CD1c-positive myeloid dendritic cell (primary cell): ENCODE results near the gene PDF.
"Not testable (repeated sequence)": the region's sequence is repeated elsewhere in the genome, so short reads cannot be mapped to it uniquely, and the experiment has no call there.

Source experiments
- DNase-seq: peaks from one replicate; pipeline ENCODE4 v3.0.0-alpha.2; 2016; ENCODE audit errors: extremely low spot score

Gene PDF, protein sequence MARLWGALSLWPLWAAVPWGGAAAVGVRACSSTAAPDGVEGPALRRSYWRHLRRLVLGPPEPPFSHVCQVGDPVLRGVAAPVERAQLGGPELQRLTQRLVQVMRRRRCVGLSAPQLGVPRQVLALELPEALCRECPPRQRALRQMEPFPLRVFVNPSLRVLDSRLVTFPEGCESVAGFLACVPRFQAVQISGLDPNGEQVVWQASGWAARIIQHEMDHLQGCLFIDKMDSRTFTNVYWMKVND

DNA sequence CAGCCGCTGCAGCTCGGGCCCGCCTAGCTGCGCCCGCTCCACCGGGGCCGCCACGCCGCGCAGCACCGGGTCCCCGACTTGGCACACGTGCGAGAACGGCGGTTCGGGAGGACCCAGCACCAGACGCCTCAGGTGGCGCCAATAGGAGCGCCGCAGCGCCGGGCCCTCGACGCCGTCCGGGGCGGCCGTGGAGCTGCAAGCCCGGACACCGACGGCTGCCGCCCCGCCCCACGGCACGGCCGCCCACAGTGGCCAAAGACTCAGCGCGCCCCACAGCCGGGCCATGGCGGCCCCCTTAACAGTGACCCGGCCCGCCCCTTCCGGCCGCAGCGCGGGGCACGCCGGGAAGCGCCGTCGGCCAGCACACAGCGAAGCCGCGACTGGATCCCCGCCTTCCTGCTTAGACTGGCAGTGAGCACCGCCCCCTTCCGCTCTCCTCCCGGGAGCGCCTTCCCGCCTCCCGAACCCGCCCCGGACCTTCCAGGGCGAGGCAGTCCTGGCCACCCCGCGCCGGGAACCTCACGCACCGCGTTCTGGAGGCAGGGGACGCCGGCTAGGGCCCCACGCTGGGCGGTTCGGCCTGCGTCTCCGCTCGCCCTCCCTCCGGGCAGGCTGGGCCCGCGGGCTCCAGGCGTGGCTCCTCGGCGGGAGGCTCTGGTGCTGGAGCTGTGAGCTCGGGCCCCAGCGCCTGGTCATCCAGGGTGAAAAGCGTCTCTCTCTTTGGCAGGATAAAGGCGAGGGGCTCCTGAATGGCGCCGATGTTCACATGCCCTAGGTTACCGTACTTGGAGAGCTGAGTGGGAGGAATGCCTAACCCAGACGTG is at the start of gene PDF:
PDF (minus strand) TSS at position 303 of the 824 bp plus-strand sequence; CDS start at position 285, 18 bp downstream.
- peak; percentile 93 for DNase-seq

DNA sequence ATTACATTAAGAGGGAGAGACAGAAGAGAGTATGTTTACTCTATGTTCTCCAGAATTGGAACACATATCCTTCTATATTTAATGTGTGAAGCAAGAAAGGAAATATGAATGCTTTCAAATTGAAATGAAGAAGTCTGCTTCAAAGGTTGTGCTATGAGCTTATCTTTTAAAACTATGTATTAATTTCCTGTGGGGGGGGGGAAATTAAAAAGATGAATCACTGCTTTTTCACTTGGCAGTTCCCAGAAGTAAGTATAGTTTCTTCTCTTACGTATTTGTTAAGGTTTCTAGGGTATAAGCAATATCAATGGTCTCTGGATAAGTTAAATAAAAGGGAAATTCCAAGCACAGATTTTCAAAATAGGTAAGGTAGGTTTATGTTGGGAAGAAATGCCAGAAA is 48.4 kb upstream of the PDF start:
- DNase-seq = no peak

DNA sequence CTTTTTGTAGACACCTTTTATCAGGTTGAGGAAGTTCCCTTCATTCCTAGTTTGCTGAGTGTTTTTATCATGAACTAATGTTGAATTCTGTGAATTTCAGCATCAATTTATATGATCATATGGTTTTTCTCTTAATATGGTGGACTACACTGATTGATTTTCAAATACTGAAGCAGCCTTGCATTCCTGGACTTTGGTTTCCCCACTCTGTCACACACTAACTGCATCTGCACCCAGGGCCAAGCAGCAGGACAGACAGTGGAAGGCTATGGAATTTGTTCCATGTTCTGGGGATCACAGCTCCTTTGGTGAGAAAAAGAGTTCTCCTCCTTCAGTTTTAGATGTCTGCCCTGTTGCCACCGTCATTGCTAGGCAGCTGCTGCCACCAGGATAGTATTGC is 47.6 kb upstream of the PDF start:
- DNase-seq = no peak

DNA sequence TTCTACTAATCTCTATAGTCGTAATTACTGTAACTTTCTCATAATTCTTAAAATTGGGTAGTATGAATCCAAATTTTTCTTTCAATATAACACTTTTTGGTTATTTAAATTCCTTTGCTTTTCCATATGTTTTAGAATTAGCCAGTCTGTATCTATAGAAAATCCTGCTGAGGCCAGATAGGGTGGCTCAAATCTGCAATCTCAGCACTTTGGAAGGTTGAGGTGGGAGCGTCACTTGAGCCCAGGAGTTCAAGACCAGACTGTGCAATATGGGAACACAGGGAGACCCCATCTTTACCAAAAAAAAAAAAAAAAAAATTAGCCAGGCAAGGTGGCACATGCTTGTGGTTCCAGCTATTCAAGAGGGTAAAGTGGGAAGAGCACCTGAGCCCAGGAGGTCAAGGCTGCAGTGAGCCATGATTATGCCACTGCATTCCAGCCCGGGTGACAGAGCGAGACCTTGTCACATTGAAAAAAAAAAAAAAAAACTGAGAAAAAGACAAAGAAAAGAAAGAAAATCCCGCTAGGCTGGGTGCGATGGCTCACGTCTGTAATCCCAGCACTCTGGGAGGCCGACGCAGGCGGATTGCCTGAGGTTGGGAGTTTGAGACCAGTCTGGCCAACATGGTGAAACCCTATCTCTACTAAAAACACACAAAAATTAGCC is 46.1 kb upstream of the PDF start:
- DNase-seq = no peak

DNA sequence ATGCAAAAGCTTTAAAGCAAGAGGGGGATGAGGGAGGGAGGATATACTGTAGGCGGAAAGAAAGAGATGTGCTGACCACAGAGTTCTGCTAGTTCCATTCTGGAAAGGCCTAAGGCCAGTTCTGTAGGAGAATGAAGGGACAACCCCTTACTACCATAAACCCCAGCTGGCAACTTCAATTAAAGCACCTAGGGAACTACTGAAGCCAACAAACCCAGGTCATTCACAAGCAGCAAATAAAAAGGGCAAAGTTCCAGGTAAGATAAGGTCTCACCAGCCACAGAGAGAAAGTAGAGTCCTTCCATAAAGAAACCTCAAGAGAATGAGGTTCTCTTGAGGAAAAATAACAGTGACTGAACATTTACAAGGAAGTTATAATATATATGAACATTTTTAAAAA is 42.6 kb upstream of the PDF start:
- no peak for DNase-seq

DNA sequence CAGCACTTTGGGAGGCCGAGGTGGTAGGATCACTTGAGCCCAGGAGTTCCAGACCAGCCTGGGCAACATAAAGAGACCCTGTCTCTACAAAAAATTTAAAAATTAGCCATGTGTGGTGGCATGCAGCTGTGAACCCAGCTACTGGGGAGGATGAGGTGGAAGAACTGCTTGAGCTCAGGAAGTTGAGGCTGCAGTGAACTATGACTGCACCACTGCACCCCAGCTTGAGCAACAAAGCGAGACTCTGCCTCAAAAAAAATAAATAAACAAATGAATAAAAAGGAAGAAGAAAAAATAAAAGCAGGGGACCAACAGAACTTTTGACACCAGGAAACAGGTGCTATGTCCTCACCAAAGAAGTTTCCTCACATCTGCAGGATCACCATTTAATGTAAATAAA is 41.2 kb upstream of the PDF start:
- no peak for DNase-seq

DNA sequence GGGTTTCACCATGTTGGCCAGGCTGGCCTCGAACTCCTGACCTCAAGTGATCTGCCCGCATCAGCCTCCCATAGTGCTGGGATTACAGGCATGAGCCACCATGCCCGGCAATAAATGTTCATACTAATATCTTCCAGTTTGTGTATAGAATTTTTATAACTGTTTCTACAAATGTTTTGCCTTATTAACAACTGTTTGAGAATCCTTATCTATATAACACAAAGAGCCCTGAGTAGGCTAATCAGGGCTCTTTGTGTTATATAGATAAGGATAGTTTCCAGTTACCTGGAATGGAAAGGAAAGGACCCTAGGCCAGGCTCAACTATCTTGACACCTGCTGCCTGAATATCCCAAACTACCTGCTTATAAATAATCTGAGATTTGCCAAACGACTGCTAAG is 38.5 kb upstream of the PDF start:
- DNase-seq = no peak

DNA sequence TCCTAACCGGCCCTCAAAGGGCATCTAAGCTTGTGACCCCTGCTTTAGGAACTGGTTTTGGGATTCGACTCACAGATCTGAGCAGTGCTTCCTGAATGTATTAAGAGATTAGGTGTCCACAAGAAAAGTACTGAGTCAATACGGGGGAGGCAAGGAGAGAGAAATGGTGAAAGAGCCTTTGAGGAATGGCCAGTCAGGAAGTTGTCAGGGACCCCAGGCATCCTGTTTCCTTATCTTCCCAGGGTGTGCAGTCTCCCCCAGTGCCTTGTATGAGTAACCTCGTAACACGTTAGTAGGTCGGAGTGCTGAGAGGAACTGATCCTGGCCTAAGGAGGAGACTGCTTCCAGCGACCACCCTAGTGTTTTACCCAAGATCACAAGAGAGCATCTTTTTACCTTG is 37.6 kb upstream of the PDF start:
- no peak for DNase-seq

DNA sequence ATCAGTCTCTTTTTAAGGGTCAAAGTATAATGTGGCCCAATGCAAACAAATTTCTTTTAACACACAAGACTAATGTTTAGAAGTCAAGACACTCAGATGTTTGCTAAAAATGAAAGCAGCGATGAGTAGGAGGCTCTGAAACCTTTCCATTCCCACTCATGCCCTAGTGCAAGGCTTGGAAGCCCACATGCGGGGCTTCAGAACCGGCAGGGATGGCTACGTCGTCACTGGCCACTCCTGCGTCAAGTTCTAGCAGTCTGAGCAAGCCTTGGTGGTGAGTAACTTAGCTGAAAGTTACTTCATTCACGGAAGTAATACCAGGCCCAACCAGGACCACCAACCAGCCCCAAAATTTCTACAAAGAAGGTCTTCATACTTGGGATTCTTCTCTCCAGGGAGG is 36.0 kb upstream of the PDF start:
- DNase-seq = no peak

DNA sequence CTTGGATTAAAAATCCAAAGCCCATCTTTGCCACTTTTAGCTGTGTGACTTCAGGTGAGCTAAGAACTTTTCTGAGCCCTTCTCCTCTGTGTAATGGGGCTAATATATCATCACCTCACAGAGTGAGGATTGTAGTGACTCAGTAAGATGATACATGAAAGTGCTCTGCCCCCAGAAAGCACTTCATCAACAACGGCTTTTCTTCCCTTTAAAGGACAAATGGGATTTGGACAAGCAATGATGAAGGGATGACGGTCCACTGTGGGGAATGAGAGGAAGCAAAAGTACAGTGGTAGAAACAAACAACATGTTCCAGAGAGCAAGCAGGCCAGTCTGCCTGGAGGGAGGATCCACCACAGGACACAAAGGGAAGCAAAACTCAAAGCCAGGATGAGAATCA is 35.5 kb upstream of the PDF start:
- DNase-seq = no peak

DNA sequence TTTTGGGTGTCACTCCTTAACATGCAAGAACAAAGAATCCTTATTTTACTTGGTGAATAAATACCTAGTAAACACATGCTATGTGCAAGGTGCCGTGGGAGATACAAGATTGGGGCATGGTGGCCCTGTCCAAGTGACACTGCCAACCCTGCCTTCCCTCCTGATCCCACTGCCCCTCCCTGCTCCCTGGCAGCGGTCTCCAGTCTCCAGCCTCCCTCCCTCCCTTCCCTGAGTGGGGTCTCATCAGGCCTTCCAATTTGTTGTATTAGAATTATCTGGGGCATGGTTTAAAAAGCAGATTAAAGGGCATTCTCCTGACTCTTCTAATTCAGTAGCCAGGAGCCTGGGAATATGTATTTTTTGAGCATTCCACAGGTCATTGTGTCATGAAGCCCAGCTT is 33.7 kb upstream of the PDF start:
- no peak for DNase-seq

DNA sequence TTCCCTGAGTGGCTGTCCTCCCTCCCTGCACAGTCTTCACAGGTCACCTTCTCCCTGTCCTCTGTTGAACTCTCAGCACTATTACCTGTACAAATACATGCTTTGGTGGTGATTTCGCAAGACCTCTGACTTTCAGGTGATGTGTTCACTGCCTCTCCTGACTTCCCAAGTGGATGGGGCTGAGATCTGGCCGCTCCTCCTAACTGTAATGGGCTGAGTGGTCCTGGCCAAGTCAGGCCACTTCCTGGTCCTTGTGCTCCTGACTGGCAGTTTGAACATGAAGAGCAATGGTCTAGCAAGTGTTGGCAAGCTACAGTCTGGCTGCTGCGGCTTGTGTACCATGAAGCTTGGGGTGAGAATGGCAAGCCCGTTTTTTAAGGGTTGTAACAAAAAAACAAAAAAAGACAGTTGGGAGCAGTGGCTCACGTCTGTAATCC is 32.9 kb upstream of the PDF start:
- no peak for DNase-seq

DNA sequence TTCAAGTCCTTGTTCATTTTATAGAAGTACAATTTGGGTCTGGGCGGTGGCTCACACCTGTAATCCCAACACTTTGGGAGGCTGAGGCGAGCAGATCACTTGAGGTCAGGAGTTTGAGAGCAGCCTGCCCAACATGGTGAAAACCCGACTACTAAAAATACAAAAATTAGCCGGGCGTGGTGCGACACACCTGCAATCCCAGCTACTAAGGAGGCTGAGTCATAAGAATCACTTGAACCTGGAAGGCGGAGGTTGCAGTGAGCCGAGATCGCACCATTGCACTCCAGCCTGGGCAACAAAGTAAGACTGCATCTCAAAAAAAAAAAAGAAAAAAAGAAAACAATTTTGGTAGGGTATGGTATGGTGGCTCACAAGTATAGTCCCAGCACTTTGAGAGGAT is 29.7 kb upstream of the PDF start:
- DNase-seq = not testable (repeated sequence)

DNA sequence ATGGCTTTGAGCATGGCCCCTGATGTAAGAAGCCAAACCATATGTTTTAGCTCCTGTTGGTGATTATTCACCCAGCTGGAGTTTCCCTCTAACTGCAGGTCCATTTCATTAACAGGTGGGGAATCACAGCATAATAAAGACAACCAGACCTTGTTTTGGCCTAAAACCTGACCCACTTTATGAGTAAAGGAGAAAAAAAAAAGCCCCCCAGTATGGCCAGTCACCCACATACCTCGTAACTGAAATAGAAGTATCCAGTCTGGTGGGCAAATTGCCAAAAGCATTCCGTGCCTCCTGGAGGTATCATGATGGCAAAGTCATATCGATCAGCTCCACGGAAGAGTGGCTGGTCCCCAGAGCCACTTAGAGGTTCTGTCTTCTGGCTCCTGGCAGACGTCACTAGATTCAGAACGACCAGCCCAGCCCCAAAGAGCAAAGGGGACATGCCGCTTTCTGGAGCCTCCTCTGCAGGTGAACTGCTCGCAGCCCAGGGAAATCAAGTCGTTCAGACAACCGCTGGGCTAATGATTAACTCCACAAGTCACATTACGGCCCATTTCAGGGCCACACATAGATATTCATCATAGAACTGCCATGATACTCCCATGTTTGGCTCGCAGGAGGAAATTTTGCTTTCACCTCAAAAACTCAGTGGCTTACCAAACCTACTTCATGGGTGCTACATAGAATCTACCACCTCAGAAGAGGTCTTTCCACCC is 21.1 kb upstream of the PDF start, which contains the start of gene TMED6:
TMED6 (minus strand) TSS at position 478 of the 719 bp plus-strand sequence; CDS start at position 445, 33 bp downstream.
- DNase-seq = no peak

DNA sequence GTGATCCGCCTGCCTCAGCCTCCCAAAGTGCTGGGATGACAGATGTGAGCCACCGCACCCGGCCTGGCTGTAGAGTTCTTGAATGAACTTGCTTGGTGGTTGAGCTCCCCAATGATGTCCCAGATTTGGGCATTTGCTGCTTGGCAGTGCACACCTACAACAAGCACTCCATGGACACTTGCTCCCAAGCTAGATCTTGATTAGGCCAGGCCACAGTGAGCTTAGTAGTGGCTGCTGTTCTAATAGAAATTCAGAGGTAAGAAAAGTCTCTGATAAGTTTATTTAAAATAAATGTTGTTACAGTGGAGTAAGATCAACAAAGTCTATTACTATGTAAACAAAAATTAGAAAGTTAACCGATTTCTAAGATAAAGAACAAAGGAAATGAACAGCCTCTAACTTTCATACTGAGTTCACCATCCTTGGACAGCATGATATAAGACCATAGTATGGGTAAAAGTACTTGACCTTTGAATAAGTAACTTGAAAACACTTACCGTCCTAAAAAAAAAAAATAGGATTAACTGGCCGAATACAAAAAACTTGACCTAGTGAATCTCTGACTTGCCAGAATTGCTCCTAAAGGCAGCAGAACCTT is 20.2 kb upstream of the PDF start:
- no peak for DNase-seq

DNA sequence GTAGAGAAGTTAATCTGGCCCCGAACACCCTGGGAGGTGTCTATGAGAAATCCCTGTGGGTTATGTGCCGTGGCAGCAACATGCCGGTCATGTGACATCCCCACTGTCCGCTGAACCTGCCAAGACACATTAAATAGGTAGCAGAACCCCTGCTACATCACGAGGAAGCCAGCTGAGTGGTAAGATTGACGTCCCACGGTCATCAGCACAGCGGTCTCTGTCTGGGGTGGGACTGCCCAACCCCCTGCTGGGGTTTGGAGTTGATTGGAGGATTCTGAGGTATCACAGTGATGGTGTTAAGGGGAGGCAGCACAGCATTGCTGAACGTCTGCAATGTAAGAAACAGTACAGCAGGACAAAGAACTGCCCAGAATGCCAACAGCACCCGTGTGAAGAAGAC is 19.1 kb upstream of the PDF start:
- no peak for DNase-seq

DNA sequence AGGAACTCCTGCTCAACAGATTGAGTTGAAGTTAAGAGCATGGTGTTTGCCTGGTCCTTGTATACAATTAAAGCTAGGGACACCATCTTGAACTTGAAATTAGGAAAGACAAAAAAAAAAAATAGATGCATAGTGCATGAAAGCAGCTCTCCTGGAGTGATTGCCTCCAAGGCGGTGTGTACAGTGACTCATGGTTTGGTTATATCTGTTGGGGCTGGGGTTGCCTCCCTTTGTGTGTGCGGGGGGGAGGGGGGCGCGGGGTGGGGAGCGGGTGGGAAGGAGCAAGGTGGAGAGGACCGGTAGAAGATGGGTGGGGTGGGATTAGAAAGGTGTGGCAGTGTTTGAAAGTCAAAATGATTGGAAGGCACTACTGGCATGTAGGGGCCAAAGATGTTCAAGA is 17.8 kb upstream of the PDF start:
- DNase-seq = no peak

DNA sequence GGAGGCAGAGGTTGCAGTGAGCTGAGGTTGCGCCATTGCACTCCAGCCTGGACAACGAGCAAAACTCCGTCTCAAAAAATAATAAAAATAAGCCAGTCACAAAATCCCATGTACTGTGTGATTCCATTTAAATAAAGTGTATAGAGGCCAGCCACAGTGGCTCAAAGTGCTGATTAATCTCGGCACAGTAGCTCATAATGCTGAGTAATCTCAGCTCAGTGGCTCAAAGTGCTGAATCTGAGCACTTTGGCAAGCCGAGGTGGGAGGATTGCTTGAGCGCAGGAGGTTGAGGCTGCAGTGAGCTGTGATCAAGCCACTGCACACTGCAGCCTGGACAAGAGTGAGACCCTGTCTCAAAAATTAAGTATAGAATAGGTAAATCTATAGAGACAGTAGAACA is 16.3 kb upstream of the PDF start:
- no peak for DNase-seq

DNA sequence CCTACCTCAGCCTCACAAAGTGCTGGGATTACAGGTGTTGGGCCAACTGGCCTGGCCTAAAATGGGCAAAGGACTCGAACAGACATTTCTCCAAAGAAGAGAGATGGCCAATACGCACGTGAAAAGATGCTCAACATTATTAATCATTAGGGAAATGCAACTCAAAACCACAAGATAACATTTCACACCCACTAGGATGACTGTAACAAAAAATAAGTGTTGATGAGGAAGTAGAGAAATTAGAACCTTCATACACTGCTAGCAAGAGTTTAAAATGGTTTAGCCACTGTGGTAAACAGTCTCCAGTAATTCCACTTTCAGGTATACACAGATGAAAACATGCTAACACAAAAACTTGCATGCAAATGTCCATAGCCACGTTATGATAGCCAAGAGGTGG is 15.5 kb upstream of the PDF start:
- peak; percentile 74 for DNase-seq

DNA sequence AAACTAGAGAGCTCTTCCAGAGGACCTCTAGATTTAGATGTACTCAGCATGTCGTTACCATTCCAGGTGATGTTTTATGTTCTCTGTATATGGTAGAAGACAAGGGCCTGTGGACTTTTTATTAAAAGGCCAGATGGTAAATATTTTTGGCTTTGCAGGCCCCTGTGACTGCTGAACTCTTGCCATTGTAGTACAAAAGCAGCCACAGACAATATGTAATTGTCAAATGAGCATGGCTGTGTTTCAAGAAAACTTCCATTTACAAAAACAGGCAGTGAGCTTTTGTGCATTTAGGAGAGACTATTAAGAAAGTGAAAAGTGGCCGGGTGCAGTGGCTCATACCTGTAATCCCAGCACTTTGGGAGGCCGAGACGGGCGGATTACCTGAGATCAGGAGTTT is 13.8 kb upstream of the PDF start:
- DNase-seq = no peak

DNA sequence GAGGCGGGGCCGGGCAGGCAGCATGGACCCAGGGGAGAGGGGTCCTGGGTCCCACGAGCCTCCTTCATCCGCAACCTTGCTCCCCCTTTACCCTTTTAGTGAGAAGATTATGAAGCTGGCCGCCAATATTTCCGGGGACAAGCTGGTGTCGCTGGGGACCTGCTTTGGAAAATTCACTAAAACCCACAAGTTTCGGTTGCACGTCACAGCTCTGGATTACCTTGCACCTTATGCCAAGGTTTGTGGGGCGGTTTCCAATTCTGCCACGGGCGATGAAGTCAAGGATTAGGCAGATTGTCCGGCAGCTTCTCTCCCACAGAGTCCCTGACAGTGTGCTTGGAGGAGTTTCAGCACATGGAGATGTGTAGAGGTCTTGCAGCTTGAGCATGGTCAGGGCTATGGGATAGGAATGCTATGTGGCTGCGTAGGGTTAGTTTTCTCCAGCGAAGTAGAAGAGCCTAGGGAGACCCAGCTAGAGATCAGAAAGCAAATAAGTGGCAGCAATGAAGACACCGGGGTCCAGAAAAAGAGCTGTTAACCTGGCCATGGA is 9.8 kb upstream of the PDF start:
- peak; percentile 3 for DNase-seq
